IMR-90 (cell line): Measurements from ENCODE around the gene ANKLE1.

Source experiments
- POLR2A ChIP-seq: IDR thresholded peaks from 2 replicates; pipeline ENCODE4 v1.6.1; 2012; ENCODE audit warnings: mild to moderate bottlenecking, low read depth, low read length
- RFX5 ChIP-seq: IDR thresholded peaks from 2 replicates; pipeline ENCODE4 v1.8.0; 2012; ENCODE audit warnings: low read depth, mild to moderate bottlenecking, low read length, moderate library complexity
- TF ChIP-seq, protein P1 (sequence below): conservative IDR thresholded peaks from 2 replicates; pipeline ENCODE4 v1.5.1; 2012; ENCODE audit warnings: mild to moderate bottlenecking, low read depth, low read length, improper control_type of control experiment

DNA sequence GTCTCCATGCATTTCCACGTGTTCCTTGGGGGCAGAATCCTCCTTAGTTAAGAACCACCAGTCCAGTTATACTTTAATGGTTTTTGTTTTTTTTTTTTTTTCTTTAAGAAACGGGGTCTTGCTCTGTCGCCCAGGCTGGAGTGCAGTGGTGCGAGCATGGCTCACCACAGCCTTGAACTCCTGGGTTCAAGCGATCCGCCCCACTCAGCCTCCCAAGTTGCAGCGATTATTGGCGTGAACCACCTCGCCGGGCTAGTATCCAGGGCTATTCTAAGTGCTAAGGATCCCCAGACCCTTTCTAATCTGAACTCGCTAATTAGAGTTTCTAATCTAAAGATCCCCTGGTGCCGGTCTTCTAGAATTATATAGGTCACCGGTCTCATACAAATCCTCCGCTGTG lies 11.9 kb downstream of the ANKLE1 start:
- TF ChIP-seq, protein P1, sequence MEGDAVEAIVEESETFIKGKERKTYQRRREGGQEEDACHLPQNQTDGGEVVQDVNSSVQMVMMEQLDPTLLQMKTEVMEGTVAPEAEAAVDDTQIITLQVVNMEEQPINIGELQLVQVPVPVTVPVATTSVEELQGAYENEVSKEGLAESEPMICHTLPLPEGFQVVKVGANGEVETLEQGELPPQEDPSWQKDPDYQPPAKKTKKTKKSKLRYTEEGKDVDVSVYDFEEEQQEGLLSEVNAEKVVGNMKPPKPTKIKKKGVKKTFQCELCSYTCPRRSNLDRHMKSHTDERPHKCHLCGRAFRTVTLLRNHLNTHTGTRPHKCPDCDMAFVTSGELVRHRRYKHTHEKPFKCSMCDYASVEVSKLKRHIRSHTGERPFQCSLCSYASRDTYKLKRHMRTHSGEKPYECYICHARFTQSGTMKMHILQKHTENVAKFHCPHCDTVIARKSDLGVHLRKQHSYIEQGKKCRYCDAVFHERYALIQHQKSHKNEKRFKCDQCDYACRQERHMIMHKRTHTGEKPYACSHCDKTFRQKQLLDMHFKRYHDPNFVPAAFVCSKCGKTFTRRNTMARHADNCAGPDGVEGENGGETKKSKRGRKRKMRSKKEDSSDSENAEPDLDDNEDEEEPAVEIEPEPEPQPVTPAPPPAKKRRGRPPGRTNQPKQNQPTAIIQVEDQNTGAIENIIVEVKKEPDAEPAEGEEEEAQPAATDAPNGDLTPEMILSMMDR: no peak
- TF ChIP-seq POLR2A: no peak
- TF ChIP-seq RFX5: no peak
